Measurements from ENCODE around the gene IPO4. TPM values are rescaled to one million over a fixed set of nuclear protein-coding genes. Genes with fewer than 3 reads are reported as not detected.

Gene IPO4
- total and polyA plus RNA-seq, 2 of the 13 experiments (the other 11 are each of a cell fraction or from before 2014, with no cell fraction given) = 39.0 to 179 TPM

DNA sequence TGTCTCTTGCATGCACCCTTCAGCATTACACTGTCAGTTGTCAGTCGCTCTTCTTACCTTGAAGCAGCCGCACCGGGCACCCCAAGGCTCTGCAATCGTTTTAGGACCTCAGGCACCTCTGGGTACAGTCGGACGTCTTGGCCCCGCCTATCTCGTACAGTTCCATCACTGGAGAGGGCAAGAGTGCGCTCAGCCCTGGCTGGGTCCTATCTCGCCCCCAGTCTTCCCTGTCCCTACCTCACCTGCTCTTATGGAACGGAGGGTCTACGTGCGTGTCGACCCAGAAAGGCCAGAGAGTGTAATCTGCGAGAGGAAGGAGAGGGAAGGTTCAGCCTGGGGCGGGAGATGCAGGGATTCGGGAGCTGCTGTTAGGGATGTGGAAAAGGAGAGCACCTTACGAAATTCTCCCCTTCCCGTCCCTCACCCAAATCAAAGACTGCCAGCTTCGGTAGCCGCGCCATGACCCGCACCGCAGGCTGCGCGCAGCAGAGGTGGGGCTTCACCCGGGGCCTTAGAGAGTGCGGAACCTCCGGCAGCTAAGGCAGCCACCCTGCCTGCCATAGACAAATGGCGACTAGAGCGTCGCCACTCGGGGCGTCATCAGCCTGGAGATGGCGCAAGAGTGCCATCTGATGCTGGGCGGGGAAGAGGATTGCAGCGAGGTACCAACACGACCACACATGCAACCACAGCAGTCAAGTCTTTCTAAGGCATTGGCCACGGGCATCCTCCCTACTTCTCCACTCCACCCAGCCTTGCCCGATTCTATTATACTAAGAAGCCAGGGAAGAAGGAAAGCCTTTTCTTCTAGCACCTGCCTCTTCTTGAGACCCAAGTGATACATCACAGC, 27.1 kb upstream of the IPO4 start, which contains the start of gene MDP1 (continued):
- TF ChIP-seq USF2 (IDR thresholded peaks at IDR 0.05; ENCODE audit: low read depth, low read length) (peak; percentile 33), USF2 (CRISPR knock-in tag; IDR thresholded peaks at IDR 0.05; ENCODE audit: borderline replicate concordance) (no peak; the same call in 1 of the 2 replicates), U2AF1 (optimal IDR thresholded peaks at IDR 0.05; ENCODE audit: low read depth, low read length) (peak; percentile 100), EZH2 (conservative IDR thresholded peaks at IDR 0.05; ENCODE audit: low read depth, low read length) (no peak), RXRA (CRISPR knock-in tag; IDR thresholded peaks at IDR 0.05) (peak; percentile 92), MBNL3 (CRISPR knock-in tag; conservative IDR thresholded peaks at IDR 0.05) (no peak), ZNF724P (CRISPR knock-in tag; IDR thresholded peaks at IDR 0.05; ENCODE audit: borderline replicate concordance) (peak; percentile 95), ZNF33A (CRISPR knock-in tag; IDR thresholded peaks at IDR 0.05; ENCODE audit: borderline replicate concordance) (no peak), ZBTB7A (CRISPR knock-in tag; IDR thresholded peaks at IDR 0.05) (no peak; the same call in 1 of the 2 replicates), FIP1L1 (IDR thresholded peaks at IDR 0.05; ENCODE audit: borderline replicate concordance, insufficient read depth, low read depth, low read length) (peak; percentile 90; the same call in 1 of the 2 replicates), ZNF317 (CRISPR knock-in tag; IDR thresholded peaks at IDR 0.05) (peak; percentile 94), ZNF12 (CRISPR knock-in tag; IDR thresholded peaks at IDR 0.05) (peak; percentile 91), MAX (IDR thresholded peaks at IDR 0.05) (no peak), ZNF773 (CRISPR knock-in tag; IDR thresholded peaks at IDR 0.05; ENCODE audit: borderline replicate concordance) (peak; percentile 96; the same call in 1 of the 2 replicates), KLF15 (CRISPR knock-in tag; IDR thresholded peaks at IDR 0.05; ENCODE audit: borderline replicate concordance) (peak; percentile 54; the same call in 1 of the 2 replicates), ONECUT2 (CRISPR knock-in tag; IDR thresholded peaks at IDR 0.05) (peak; percentile 31; the same call in 1 of the 2 replicates), ATAD3A (CRISPR knock-in tag; IDR thresholded peaks at IDR 0.05) (peak; percentile 73), NFKB2 (CRISPR knock-in tag; IDR thresholded peaks at IDR 0.05; ENCODE audit: borderline replicate concordance) (peak; percentile 99)
- TF ChIP-seq, protein P1, sequence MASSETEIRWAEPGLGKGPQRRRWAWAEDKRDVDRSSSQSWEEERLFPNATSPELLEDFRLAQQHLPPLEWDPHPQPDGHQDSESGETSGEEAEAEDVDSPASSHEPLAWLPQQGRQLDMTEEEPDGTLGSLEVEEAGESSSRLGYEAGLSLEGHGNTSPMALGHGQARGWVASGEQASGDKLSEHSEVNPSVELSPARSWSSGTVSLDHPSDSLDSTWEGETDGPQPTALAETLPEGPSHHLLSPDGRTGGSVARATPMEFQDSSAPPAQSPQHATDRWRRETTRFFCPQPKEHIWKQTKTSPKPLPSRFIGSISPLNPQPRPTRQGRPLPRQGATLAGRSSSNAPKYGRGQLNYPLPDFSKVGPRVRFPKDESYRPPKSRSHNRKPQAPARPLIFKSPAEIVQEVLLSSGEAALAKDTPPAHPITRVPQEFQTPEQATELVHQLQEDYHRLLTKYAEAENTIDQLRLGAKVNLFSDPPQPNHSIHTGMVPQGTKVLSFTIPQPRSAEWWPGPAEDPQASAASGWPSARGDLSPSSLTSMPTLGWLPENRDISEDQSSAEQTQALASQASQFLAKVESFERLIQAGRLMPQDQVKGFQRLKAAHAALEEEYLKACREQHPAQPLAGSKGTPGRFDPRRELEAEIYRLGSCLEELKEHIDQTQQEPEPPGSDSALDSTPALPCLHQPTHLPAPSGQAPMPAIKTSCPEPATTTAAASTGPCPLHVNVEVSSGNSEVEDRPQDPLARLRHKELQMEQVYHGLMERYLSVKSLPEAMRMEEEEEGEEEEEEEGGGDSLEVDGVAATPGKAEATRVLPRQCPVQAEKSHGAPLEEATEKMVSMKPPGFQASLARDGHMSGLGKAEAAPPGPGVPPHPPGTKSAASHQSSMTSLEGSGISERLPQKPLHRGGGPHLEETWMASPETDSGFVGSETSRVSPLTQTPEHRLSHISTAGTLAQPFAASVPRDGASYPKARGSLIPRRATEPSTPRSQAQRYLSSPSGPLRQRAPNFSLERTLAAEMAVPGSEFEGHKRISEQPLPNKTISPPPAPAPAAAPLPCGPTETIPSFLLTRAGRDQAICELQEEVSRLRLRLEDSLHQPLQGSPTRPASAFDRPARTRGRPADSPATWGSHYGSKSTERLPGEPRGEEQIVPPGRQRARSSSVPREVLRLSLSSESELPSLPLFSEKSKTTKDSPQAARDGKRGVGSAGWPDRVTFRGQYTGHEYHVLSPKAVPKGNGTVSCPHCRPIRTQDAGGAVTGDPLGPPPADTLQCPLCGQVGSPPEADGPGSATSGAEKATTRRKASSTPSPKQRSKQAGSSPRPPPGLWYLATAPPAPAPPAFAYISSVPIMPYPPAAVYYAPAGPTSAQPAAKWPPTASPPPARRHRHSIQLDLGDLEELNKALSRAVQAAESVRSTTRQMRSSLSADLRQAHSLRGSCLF (CRISPR knock-in tag; IDR thresholded peaks at IDR 0.05; ENCODE audit: borderline replicate concordance) = no peak
- TF ChIP-seq, protein P2, sequence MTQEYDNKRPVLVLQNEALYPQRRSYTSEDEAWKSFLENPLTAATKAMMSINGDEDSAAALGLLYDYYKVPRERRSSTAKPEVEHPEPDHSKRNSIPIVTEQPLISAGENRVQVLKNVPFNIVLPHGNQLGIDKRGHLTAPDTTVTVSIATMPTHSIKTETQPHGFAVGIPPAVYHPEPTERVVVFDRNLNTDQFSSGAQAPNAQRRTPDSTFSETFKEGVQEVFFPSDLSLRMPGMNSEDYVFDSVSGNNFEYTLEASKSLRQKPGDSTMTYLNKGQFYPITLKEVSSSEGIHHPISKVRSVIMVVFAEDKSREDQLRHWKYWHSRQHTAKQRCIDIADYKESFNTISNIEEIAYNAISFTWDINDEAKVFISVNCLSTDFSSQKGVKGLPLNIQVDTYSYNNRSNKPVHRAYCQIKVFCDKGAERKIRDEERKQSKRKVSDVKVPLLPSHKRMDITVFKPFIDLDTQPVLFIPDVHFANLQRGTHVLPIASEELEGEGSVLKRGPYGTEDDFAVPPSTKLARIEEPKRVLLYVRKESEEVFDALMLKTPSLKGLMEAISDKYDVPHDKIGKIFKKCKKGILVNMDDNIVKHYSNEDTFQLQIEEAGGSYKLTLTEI (CRISPR knock-in tag; conservative IDR thresholded peaks at IDR 0.05) = no peak

All from HepG2 (cell line).